Erythroblast (primary cell): ENCODE measurements around the gene HDAC4.

Experiments used
- GATA1 ChIP-seq: IDR thresholded peaks from 2 replicates; pipeline ENCODE4 v1.6.1; 2011; ENCODE audit warnings: low read depth, mild to moderate bottlenecking, control low read depth, low read length, moderate library complexity
- POLR2A ChIP-seq: IDR thresholded peaks from 2 replicates; pipeline ENCODE4 v1.6.1; 2011; ENCODE audit warnings: mild to moderate bottlenecking, low read length

DNA sequence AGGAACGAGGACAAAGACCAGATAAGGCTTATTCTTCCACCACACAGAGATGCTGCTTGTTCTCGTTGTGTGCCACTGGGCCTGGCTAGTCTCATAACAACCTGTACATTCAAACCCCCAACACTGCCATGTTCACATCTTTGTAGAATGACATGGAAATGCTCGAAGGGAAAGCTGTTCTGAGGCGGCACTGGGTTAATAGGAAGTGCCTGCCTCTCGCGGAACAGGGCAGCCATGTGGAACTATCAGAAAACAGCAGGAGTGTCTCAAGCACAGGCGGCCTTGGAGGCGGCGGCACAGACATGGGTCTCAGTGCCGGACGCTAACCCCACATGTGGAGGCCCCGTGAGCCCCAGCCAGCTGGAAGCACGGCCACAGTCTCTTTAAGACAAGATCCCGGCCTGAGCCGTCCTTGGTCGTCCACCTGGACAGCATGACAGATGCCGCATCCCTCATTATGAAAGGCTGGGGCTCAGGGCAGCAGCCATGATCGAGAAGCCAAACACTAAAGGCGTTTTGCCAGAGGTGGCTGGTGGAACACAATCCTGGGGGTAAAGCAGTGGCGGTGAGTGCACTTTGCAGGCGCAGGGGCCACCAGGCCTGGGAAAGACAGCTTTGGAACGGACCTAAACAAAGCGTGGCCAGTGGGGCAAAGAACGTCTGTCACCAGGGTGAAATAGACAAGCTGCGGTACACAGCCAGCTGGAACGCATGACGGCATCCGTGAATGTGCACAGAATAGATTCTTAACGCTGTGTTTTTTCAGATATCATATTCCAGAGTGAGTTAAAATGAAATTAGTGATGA is 161.0 kb downstream of the HDAC4 start:
- TF ChIP-seq POLR2A, result no peak
- TF ChIP-seq GATA1, result no peak
